RPMI8226 (cell line): ENCODE results near the gene HSPD1.
"Not testable (repeated sequence)": the region's sequence is repeated elsewhere in the genome, so short reads cannot be mapped to it uniquely, and the experiment has no call there.

Experiments
- DNase-seq: peaks from one replicate; pipeline ENCODE4 v3.0.0-alpha.2; 2015

HSPD1 gene

DNA sequence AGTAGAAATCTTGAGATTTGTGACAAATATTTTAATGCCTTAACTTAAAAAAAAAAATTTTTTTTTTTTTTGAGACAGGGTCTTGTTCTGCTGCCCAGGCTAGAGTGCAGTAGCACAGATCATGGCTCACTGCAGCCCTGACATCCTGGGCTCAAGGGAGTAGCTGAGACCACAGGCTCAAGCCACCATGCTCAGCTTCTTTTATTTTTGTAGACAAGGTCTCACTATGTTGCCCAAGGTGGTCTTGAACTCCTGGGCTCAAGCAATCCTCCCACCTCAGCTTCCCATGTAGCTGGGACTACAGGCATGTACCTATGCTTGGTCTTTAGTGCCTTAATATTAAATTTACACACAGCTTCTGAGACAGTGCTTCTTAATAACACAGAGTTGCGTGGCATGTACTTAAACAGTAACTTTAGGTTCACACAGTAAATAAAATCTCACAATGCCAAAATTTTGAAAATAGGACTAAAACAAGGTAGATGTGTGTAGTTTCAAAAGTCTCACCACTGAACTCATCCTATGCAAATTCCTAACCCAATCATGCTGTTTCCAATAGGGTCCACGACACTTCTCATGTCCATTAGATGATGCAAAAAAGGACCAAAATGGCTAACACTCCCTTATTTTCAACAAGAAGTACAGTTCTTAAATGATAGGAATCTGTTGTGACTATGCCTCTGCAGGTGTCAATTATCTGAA lies 4.1 kb downstream of the HSPD1 start:
- no peak for DNase-seq

DNA sequence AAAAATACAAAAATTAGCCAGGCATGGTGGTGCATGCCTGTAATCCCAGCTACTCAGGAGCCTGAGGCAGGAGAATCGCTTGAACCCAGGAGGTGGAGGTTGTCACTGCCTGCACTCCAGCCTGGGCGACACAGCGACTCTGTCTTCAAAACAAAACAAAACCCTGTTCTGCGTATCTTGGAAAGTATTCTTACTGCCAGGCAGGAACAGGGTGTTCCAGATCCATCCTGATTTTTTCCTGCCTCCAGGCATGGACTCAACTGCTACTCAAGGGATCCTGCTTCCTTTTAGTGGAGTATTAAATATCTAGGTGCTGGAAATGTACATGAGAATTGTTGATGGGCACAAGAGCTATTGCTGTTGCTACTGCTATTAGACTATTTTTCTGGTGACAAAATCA lies 12.3 kb downstream of the HSPD1 start:
- no peak for DNase-seq

DNA sequence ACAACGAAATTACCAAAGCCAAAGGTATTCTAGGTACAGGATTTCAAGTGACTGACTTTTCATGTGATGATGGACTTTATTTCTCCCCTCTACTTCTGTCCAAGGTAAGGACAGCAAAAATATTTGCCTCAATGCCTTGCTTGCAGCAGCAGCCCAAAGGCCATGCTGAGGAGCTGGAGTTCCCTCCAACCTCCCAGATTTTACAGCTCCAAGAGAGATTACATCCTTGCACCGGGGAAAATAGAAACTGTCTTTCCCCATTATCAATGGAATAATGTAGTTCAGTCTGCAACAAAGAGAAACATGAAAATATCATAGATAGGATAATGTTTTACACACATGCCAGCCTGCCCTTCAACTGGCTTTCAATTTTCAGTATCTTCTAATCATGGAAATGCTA lies 13.5 kb downstream of the HSPD1 start:
- no peak for DNase-seq

DNA sequence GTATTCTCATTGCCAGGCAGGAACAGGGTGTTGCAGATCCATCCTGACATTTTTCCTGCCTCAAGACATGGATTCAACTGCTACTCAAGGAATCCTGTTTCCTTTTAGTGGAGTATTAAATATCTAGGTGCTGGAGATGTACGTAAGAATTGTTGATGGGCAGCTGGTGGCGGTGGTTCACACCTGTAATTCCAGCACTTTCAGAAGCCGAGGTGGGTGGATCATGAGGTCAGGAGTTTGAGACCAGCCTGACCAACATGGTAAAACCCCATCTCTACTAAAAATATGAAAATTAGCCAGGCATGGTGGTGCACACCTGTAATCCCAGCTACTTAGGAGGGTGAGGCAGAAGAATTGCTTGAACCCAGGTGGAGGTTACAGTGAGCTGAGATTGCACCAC lies 15.4 kb downstream of the HSPD1 start:
- not testable (repeated sequence) for DNase-seq

DNA sequence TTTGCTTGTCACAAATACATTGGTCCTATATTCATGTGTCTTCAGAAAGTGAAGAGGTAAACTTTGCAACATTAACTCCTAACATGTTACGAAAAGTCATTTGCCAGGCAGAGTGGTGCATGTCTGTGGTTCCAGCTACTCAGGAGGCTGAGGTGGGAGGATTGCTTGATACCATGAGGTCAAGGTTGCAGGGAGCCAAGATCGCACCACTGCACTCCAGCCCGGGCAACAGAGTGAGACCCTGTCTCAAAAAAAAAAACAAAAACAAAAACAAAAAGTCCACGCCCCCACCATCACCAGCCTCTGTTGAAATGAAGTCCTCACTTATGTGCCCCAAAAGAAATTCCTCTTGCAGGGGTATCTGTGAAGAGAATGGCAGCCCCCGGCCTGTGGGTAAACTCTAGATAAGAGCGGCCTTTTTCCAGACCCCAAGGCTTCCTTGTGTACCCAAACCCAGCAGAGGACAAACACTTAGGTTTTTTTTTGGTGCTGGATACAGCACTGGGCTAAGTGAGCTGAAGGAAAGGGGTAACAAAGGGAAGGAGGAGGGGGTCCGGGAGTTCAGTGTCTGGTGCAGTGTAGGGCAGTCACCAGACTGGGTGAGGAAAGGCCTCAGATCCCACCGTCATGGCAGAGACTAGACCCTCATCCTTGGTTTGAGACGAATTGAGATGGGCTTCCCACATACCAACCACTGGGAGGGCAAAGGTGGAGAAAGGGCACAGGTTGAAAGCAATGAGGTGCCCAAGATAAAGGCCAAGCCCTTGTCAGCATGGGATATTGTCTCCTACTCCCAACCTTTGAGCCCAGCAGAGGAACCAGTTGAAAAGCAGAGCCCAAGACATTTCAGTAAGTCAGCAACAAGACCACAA lies 19.2 kb downstream of the HSPD1 start:
- no peak for DNase-seq

DNA sequence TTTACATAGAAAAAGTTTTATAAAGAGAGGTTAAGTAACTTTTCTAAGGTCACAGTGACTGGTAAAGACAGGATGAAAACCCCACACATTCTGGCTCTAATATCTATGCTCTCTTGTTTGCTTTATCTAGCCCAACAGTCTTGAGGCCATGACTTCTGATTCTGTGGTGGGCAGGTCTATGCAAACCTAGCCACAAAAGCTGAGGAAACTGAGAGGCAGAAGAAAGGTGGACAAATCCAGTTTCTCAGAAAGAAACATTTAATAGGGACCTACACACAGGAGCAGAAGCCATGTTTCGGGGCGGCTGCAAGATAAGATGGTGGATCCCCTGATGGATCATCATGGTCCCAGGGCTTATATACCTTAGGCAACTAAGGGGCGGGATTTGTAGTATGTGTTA lies 21.8 kb downstream of the HSPD1 start:
- no peak for DNase-seq

DNA sequence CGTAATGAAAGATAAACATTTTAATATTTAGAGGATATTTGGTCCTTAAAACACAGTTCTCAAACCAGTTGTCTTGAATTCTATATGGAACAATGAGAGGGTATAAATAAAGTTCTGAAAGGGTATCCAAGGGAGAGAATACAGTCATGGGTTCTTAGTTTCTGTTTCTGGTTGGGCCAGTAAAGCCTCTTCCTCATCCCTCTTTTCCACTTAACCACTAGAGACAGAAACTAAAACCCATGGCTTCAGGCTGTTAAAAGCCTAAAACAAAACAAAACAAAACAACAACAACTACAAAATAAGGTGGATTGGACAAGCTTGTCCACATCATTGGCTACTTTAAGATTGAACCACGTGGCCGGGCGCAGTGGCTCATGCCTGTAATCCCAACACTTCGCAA lies 27.5 kb downstream of the HSPD1 start:
- DNase-seq: no peak

DNA sequence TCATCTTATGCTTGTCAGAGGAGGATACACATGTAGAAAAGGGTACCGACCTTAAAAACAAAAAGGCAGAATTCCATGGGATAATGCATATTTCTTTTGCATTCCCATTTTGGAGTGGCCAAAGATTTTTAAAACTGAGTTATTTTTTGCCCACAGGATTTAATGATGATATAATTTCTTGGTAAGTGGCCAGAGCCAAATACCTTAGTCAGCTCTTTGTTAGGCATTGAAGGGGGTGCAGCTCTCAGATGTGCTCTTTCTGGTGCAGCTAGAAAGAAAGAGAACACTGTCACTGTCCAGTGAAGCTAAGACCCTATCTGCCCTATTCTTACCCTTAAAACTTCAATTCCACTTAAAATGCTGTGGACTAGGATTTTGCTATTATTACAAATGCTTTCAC lies 35.5 kb downstream of the HSPD1 start:
- DNase-seq: peak; percentile 13

DNA sequence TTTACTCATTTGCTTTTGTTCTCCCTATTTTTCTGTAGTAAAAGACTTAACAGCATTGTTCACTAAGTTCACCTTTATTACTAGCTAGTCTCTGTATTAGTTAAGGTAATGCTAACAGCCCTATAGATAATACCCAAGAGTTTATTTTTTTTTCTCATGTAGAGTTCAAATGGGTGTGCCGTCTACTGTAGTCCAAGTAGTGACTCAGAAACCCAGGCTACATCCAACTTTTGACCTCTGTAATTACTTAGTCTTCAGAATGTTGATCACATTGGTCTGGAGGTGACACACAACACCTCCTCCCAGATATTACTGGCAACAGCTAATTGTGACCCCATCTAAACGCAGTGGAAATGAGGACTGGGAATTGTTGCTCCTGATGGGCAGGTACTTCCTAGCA lies 38.6 kb downstream of the HSPD1 start:
- DNase-seq: no peak

DNA sequence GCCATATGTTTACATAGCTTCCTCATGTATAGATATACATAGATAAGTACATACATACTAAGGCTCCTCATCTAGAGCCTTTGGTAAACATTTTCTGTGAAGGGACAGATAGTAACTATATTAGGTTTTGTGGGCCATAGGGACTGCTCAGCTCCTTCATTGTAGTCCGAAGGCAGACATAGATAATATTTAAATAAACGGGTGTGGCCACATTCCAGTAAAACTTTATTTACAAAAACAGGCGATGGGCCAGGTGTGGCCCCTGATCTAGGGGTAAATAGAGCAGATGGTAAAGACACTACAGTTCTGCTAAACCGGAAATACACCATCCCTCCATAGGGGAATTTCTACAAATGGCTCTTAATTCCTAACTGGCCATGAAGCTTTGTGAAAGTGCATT lies 39.0 kb downstream of the HSPD1 start:
- no peak for DNase-seq

DNA sequence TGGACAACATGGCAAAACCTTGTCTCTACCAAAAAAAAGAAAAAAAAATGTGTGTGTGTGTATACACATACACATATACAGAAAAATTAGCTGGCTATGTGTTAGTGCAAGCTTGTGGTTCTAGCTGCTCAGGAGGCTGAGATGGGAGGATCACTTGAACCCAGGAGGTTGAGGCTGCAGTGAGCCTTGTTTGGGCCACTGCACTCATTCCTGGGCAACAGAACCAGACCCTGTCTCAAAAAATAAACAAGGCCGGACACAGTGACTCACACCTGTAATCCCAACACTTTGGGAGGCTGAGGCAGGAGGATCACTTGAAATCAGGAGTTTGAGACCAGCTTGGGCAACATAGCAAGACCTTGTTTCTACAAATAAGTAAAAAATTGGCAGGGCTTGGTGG lies 44.2 kb downstream of the HSPD1 start:
- DNase-seq: no peak

DNA sequence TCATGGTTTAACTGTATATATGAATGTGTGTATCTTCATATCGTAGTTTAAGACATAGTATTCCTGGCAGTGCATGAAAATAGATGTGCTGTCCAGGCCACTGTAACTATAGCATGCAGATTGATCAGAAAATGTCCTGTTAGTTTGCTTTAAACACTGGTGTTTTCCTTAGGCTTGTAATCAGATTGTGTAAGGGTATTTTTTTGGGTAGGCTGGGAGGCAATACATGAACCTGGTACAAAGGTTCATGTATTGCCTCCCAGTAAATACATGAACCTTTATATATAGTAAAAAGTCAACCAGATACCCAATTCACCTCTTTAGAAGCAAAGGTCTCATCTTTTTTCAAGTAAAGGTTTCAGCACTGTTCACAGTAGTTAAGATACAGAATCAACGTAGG lies 44.7 kb downstream of the HSPD1 start:
- DNase-seq: no peak

DNA sequence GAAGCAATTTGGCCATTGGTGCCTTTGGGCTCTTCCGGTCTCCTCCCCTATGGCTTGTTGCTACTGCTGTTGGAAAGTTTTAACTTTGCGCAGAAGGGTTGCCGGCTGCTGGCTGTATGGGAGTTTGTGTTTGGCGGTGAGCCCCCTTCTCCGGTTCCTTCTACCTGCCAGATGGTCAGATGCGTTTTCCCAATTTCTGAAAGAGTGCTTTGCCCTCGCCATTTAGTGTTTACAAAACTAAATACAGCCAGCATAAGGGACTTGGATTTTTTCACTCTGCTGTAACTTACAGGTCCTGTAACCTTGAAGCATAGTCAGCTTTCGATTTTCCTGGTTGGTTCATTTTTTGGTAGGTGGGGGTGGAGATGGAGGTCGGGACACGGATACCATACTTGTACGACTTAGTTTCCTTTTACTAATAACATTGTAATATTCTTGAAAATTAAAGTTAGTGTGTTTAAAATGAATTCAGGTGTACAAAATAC lies 45.7 kb downstream of the HSPD1 start:
- DNase-seq: no peak

DNA sequence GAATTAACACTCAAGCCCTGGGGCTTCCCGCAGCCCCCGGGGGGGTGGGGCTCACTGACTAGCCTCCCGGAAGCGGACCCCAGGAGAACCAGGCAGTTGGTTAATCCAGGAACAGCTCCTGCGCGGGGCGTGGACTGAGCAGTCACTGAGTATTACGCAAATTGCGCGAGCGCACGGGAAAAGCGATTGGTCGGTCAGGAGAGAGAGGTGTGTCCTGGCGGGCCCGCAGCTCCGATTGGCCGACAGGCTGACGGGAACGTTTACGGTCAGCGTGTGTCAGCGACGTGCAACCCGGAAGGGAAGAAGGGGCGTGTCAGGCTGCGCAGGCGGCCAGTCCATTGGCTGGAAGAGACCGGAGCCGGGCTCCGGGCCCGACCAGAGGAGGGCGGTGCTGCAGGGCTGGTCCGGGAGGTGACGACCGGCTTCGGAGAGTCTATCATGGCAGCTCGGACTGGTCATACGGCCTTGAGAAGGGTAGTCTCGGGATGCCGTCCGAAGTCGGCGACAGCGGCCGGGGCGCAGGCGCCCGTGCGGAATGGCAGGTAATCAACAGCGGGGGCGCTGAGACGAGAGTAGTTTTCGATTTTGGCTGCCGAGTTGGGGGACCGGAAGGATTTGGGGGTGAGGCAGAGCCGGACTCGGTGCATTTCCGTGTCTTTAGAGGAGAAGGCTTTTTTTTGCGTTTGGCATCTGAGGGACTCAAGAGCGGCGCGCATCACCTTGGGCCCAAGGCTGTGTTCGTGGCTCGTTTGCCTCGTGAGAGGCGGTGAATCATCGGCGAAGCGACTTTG lies 46.3 kb downstream of the HSPD1 start, which contains the start of gene COQ10B:
Gene COQ10B, plus strand, starts transcription at position 430 of the 791 bp plus-strand sequence. Its CDS starts 9 bp downstream, at position 439.
- DNase-seq: peak; percentile 99

DNA sequence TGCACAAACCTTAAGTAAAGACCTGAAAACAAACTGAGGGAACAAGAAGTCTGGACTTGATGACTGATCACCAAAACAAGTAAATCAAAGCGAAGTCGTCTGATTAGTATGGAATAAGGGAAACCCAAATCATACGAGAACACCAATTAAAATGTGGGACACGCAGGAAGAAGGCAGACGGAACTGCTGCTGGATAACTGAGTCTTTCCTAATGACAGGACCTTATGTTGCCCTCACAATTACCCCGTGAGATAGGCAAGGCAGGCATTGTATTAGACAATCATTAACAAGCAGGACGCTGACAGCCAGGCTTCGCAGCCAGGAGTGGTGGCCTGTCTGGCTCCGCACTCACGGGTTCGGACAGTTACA lies 46.9 kb downstream of the HSPD1 start:
- no peak for DNase-seq

DNA sequence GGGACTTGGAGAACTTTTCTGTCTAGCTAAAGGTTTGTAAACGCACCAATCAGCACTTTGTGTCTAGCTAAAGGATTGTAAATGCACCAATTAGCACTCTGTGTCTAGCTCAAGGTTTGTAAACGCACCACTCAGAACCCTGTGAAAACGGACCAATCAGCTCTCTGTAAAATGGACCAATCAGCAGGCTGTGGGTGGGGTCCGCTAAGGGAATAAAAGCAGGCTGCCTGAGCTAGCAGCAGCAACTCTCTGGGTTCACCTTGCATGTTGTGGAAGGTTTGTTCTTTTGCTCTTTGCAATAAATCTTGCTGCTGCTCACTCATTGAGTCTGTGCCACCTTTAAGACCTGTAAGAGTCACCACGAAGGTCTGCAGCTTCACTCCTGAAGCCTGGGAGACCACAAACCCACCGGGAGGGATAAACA lies 48.7 kb downstream of the HSPD1 start:
- DNase-seq: not testable (repeated sequence)

DNA sequence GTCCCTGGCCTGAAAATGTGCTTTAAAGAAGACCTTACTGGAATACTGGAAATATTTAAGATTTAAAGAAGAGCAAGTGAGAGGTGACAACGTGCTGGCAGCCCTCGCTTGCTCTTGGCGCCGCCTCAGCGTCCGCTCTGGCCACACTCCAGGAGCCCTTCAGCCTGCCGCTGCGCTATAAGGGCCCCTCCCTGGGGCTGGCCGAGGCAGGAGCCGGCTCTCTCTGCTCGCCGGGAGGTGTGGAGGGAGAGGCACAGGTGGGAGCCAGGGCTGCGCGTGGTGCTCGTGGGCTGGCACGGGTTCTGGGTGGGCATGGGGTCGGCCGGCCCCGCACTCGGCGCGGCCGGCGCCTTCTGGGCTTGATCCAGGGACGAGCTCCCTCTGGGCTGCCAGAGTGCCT lies 49.2 kb downstream of the HSPD1 start:
- no peak for DNase-seq

DNA sequence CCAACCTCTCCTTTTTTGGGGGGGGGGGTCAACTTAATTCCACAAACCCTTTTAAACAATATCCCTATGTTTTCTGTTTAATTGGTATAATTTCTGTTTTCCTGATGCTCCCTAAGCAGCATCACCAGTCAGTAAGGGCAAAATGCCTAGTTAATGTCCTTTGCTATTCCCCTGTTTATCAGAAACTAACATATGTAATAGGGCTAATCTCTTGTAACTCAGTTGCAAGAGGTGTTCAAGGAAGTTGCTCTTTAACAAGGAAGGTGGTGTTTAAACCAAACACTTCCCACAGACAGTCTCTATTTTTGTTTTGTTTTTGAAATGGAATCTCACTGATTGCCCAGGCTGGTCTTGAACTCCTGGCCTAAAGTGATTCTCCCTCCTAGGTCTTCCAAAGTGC lies 52.8 kb downstream of the HSPD1 start:
- DNase-seq: no peak

DNA sequence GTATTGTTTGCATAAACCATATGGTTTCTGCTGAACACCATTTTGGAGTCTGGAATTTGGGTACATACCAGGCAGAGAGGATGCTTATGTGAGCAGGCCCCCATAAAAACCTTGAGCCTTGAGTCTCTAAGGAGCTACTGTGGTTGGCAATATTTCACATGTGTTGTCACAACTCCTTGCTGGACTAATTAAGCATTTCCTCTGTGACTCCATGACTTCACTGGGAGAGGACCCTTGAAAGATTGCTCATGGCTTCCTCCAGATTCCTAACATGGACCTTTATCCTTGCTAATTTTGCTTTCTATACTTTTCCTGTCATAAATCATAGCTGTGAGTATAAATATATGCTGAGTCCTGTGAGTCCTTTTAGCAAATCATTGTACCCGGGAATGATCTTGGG lies 53.9 kb downstream of the HSPD1 start:
- no peak for DNase-seq

DNA sequence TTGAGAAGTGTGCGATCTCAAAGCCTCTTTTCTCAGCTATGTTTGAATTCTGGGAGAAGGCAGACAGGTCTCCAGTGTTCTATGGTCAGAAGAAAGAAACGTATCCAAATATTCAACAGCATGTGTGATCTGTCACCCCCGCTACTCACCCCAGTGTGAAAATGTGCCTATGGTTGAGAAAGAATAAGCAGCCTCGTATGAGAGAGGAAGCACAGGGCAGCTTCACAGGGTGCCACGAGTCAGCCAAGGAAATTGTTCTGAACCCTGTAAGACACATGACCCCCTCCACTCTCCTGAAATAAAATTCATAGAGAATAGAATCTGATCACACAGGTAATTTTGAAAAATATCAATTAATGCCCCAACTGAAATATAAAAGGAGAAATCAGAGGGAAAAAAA lies 56.8 kb downstream of the HSPD1 start:
- DNase-seq: no peak

DNA sequence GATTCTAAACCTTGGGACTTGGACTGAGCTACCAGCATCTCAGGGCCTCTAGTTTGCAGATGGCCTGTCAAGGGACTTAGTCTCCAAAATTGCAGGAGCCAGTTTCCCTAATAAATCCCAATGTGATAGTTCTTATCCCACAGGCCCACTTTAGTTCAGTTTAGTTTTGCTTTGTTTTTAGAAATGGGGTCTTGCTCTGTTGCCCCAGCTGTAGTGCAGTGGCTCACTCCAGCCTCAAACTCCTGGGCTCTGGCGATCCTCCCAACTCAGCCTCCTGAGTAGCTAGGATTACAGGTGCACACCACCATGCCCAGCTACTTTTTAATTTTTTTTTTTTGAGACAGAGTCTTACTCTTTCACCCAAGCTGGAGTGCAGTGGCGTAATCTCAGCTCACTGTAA lies 62.3 kb downstream of the HSPD1 start:
- DNase-seq: no peak
